ENCODE measurements around the gene DLGAP4.

DNA sequence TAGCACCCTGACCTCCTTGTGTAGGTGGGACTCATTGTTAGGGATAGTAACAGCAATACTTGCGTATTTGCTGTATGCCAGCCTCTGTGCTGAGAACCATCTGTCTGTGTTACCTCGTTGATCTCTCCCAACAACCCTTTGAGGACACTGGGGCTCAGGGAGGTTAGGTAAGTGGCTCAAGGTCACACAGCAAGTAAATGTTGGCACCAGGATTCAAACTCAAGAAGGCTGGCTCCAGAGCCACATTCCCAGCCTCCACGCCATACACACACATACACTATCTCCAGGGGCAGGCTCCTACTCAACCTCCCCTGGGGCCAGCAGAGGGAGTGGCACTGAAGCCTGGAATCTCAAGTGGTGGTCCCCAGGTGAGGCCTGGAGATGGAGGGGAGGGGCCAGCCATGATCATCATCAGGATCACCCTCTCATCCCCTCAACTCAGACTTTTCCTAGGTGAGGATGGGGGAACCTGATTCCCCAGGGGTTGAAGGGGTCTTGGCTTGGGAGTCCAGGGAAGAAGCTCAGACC lies 109.4 kb downstream of the DLGAP4 start:
- TF ChIP-seq ZFX (IDR thresholded peaks at IDR 0.05; ENCODE audit: borderline replicate concordance) = no peak
- TF ChIP-seq, protein P1, sequence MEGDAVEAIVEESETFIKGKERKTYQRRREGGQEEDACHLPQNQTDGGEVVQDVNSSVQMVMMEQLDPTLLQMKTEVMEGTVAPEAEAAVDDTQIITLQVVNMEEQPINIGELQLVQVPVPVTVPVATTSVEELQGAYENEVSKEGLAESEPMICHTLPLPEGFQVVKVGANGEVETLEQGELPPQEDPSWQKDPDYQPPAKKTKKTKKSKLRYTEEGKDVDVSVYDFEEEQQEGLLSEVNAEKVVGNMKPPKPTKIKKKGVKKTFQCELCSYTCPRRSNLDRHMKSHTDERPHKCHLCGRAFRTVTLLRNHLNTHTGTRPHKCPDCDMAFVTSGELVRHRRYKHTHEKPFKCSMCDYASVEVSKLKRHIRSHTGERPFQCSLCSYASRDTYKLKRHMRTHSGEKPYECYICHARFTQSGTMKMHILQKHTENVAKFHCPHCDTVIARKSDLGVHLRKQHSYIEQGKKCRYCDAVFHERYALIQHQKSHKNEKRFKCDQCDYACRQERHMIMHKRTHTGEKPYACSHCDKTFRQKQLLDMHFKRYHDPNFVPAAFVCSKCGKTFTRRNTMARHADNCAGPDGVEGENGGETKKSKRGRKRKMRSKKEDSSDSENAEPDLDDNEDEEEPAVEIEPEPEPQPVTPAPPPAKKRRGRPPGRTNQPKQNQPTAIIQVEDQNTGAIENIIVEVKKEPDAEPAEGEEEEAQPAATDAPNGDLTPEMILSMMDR (IDR thresholded peaks at IDR 0.05) = no peak
